B cell (primary cell): ENCODE measurements around the gene HSPA14.

Experiments used
- EZH2 ChIP-seq: IDR thresholded peaks from 2 replicates; pipeline ENCODE4 v1.6.1; 2012; ENCODE audit warnings: borderline replicate concordance, low read depth, mild to moderate bottlenecking, moderate library complexity, low read length; ENCODE audit not compliant: insufficient read depth, poor library complexity, severe bottlenecking
- TF ChIP-seq, protein P1 (sequence below): fragments of 200-600 bp; IDR thresholded peaks from one replicate; pipeline ENCODE4 v1.8.0; 2022; ENCODE audit warnings: antibody characterized with exemption, mild to moderate bottlenecking

GRCh38 chr10:14844948-14845347 is 6.8 kb downstream of the HSPA14 start:
- TF ChIP-seq, protein P1, sequence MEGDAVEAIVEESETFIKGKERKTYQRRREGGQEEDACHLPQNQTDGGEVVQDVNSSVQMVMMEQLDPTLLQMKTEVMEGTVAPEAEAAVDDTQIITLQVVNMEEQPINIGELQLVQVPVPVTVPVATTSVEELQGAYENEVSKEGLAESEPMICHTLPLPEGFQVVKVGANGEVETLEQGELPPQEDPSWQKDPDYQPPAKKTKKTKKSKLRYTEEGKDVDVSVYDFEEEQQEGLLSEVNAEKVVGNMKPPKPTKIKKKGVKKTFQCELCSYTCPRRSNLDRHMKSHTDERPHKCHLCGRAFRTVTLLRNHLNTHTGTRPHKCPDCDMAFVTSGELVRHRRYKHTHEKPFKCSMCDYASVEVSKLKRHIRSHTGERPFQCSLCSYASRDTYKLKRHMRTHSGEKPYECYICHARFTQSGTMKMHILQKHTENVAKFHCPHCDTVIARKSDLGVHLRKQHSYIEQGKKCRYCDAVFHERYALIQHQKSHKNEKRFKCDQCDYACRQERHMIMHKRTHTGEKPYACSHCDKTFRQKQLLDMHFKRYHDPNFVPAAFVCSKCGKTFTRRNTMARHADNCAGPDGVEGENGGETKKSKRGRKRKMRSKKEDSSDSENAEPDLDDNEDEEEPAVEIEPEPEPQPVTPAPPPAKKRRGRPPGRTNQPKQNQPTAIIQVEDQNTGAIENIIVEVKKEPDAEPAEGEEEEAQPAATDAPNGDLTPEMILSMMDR = no peak
- no peak for TF ChIP-seq EZH2
